NCI-H2081 treated with DMSO at 0.1 percent for 48 hours (cell line): ENCODE measurements around the gene CD84.
"Not testable (repeated sequence)": the region's sequence is repeated elsewhere in the genome, so short reads cannot be mapped to it uniquely, and the experiment has no call there.

Experiments used
- DNase-seq: peaks from one replicate; lab custom pipeline; 2025; lab: John Stamatoyannopoulos, UW

CD84 gene

GRCh38 chr1:160608941-160609340 is 29.6 kb upstream of the CD84 start:
- no peak for DNase-seq

DNA sequence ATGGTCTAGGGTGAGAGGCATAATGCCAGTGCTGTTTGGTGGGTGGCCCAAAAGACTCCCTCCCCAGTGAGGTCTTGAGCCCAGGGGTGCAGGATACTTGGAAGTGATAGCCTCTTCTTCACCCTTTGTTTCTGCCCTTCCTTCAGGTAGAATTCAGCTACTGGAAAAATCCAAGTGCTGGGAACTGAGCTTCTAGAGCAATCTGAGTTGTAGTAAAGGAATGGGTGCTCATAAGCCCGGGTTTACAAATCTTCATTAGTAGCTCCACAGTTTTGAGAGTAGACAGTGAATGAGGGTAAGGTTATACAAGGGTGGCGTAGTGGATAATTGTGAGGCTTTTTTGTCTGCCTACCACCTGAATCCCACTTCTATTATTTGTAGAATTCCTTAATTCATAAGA is 29.2 kb upstream of the CD84 start:
- DNase-seq, result no peak

- no peak for DNase-seq
Measured at GRCh38 chr1:160608057-160608456, 28.8 kb upstream of the CD84 start.

DNA sequence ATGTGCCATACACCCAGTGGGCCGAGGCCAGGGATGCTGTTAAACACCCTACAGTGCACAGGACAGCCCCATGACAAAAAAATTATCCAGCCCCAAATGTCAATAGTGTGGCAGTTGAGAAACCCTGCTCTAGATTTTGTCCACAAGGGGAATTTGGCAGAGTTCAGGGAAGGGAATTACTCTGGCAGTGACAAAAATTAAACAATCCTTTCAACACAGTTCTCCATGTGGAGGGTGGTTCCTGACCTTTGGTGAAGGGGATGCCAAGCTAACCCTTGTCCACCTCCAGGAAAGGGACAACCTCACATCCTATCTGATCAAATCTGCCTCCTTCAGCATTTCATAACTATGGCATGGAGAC is 28.4 kb upstream of the CD84 start:
- no peak for DNase-seq

- no peak for DNase-seq
Measured at GRCh38 chr1:160607011-160607671, 27.8 kb upstream of the CD84 start.

- no peak for DNase-seq
Measured at GRCh38 chr1:160606611-160607010, 27.3 kb upstream of the CD84 start.

DNA sequence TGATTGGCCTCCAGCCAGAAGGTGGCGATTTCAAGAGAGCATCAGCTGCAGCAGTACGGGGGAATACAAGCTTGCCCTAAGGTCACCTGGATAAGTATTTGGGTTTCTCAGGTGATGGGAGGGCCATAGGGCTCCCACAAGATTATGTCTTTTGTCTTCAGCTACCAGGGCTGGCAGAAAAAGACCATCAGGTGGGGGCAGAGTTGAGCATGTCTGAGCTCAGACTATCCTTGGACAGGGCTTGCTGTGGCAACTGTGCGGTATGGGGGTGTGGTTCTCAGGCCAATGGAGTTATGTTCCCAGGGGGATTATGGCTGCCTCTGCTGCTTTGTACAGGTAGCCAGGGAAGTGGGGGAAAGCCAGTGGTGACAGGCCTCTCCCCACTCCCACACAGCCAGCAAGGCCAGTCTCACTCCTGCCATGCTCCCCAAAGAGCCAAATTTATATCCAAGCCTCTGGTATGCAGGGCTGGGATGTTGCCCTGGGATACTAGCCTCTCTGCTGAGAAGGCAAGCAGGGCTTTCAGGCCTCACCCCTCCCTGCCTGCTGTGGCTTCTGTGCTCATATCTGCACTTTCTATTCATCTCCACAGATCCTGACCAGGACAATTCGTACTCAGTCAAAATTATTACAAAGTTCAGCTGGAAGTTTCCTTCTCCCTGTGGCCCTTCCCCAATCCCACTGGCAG is 26.6 kb upstream of the CD84 start:
- DNase-seq, result no peak

DNA sequence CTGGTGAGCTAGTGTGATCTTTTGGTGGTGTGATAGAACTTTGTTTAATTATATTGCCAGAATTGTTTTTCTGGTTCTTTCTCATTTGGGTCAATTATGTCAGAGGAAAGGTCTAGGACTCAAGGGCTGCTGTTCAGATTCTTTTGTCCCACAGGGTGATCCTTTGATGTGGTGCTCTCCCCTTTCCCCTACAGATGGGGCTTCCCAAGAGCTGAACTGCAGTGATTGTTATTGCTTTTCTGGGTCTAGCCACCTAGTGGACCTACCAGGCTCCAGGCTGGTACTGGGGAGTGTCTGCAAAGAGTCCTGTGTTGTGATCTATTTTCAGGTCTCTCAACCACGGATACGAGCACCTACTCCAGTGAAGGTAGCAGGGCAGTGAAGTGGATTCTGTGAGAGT is 25.9 kb upstream of the CD84 start:
- no peak for DNase-seq

- no peak for DNase-seq
Measured at GRCh38 chr1:160597705-160598104, 18.4 kb upstream of the CD84 start.

DNA sequence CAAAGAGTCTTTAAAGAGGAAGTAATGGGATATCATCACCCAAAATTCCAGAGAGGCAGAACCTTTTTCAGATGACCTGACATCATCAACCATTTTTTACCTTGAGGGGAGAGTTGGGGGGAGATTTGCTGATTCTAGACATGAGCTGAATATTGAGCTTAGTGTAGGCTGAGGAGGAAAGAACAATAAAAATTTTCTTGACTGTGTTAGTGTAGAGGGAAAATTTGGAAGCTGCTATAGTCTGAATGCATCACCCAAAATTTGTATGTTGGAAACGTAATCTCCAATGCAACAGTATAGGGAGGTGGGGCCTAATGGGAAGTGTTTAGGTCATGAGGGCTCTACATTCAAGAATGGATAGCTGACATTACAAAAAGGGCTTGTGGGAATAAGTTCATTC is 17.8 kb upstream of the CD84 start:
- no peak for DNase-seq

GRCh38 chr1:160590488-160590887 is 11.2 kb upstream of the CD84 start:
- no peak for DNase-seq

DNA sequence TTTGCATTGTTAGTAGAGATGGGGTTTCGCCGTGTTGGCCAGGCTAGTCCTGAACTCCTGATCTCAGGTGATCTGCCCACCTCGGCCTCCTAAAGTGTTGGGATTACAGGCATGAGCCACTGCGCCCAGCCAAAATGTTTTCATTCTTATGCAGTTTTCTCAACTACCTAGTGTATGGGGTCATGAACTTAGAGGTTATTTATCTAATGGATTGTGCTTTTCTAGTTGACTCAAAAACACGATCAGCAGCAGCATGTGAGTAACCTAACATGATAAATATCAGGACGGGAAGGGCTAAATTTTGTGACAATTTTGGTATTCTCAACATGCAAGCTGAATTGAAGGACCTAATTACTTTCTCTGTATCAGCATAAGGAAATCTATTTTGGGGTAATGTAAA is 9.2 kb upstream of the CD84 start:
- DNase-seq, result no peak

GRCh38 chr1:160584784-160585183 is 5.5 kb upstream of the CD84 start:
- DNase-seq, result no peak

- DNase-seq, result not testable (repeated sequence)
Measured at GRCh38 chr1:160582976-160583375, 3.7 kb upstream of the CD84 start.

- no peak for DNase-seq
Measured at GRCh38 chr1:160581961-160582360, 2.7 kb upstream of the CD84 start.

- no peak for DNase-seq
Measured at GRCh38 chr1:160580221-160580812, 1.0 kb upstream of the CD84 start.

GRCh38 chr1:160578525-160579191 is 638 bp downstream of the CD84 start:
- DNase-seq, result no peak

DNA sequence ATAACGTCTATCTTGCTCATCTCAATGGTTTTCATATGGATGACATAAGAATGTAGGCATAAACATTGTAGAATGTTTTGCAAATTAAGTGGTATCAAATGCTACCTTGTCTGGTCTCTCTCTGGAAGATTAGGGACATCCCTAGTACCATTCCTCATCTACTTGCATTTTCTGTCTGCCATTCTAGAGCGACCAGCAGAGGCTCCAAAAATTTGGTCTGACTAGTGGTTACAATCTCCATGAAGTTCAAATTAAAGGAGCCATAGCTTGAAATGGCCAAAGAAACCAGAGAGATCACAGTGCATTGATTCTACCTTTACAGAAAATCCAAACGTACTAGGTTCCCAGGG is 1.1 kb downstream of the CD84 start:
- DNase-seq, result no peak

DNA sequence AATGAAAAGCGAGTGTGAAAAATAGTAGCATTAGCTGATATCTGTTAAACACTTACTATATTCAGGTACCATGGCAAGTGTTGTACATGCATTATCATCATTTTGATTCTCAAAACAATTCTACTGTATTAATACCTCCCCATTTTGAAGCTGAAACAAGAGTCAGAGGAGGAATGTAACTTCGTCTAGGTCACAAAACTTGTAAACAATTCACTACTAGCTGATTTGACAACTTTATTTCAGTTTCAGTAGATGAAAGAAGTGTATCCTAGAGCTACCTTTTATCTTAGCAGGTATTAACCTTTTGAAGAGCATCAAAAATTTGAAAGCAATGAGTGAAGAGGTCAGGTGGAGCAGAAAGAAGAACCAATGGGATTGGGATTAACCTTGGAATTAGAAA is 1.6 kb downstream of the CD84 start:
- DNase-seq, result no peak

GRCh38 chr1:160576884-160577283 is 2.4 kb downstream of the CD84 start:
- no peak for DNase-seq

DNA sequence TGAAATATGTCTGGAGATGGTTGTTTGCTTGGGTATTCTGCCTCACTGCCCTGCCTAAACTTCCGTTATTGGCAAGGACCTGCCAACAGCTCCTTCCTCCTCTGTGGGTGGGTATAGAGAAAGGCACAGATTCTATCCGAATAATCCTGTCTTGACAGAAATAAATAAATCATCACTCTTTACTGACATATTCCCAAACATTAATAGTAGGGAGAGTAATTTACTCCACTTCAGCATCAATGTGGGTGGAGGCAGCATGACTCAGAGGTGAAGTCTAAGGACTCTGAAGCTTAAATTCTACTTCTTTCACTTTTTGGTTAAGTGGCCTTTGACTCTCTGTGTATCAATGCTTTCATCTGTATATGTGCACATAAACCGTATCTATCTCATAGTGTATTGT is 2.9 kb downstream of the CD84 start:
- DNase-seq, result no peak

DNA sequence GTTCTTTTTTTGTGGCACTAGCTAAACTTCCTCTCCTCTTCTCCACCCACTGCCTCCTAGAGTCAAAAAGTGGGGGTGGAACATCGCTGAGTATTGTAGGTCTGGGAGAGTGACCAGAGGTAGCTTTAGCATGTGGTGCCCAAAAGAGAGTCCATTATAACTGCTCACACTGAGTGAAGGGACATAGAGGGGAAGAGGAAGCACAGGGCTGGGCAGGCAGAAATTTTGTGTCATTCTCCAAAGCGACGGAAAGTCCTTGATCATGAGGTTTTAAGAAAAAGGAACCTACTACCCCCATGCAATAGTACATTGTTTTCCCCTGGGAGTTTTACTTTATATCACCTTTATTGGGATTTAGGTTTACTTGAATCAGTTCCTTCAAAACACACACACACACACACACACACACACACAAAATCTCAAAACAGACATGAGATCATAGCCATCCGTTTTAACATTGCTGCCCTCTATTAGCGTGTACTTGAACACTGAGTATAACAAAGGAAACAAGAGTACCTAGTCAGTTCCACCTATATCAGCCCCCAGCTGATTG is 4.1 kb downstream of the CD84 start:
- no peak for DNase-seq

GRCh38 chr1:160570840-160571239 is 8.5 kb downstream of the CD84 start:
- DNase-seq, result no peak
